HEK293 (cell line): ENCODE results near the gene GID4.

Experiments used
- KLF8 ChIP-seq: fragments of 450-650 bp; formaldehyde crosslinking; IDR thresholded peaks from 2 replicates; pipeline ENCODE4 v1.5.1; 2016; ENCODE audit warnings: missing biosample characterization, missing genetic modification characterization
- SP2 ChIP-seq: fragments of 450-650 bp; formaldehyde crosslinking; IDR thresholded peaks from 2 replicates; pipeline ENCODE4 v1.5.1; 2016; ENCODE audit warnings: missing biosample characterization, missing genetic modification characterization
- ZNF184 ChIP-seq: fragments of 450-650 bp; IDR thresholded peaks from 2 replicates; pipeline ENCODE4 v1.5.1; 2018; ENCODE audit warnings: missing biosample characterization, mild to moderate bottlenecking, missing genetic modification characterization
- ZSCAN30 ChIP-seq: fragments of 450-650 bp; IDR thresholded peaks from 2 replicates; pipeline ENCODE4 v1.5.1; 2018; ENCODE audit warnings: missing biosample characterization, mild to moderate bottlenecking, missing genetic modification characterization, moderate library complexity

DNA sequence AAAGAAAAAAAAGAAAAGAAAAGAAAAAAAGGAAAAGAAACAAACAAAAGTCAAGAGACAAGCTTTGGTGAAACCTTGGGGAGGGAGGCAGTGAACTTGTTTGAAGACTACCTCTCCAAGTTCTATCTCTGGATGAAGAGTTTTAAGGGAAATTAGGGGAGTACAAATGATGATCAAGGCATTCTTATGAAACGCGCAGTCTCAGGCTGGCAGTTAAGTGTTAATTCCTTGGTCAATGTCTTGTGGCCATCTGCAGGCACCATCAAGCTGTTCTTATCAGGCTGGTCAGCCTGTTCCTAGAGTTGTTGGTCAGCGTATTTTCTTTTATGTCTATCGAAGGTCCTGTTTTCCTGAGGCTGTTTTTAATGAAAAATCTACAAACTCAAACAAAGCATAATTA, 40.3 kb downstream of the GID4 start:
- no peak for TF ChIP-seq ZNF184 (tag by site-specific recombination)
- TF ChIP-seq KLF8 (tag by site-specific recombination): no peak
- TF ChIP-seq SP2 (tag by site-specific recombination): no peak
- TF ChIP-seq ZSCAN30 (tag by site-specific recombination): no peak
